ENCODE data around the gene KRTAP4-8.
"Not testable (repeated sequence)": the region's sequence is repeated elsewhere in the genome, so short reads cannot be mapped to it uniquely, and the experiment has no call there.

Gene KRTAP4-8

DNA sequence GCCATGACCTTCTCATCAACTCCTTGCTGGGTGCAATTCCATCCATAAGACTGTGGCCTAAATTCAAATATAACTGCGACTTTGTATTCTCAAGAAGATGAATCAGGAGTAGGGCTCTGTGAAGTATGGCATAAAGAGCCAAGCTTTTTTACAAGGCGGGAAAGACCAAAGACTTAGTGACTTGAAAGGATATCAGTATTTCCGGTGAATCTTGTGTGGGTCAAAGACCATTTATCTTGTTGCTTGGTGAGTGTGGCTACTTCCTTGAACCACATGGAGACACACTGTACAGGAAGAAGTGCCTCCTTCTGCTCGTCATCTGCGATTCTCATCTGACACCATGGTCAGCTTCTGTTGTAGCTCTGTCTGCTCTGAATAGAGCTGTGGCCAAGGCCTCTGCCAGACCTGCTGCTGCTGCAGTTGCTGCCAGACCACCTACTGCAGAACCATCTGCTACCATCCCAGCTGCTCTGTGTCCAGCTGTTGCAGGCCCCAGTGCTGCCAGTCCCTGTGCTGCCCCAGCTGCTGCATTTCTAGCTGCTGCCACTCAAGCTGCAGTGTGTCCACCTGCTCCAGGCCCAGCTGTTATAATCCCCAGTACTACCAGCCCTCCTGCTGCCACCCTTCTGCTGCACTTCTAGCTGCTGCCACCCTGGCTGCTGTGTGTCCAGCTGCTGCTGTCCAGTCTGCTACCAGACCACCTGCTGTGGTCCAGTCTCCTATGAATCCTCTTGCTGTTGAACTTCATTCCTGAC lies 26.2 kb downstream of the KRTAP4-8 start:
- Mint-ChIP-seq H3K4me1 (no peaks in the 10 kb centered on the region), H3K36me3 (ENCODE audit: low read depth) (no peaks in the 10 kb centered on the region), H3K27ac (no peak overlapping the region), H3K9me3 (no peaks in the 10 kb centered on the region), H3K4me3 (no peak overlapping the region), H3K27me3 (ENCODE audit: low read depth, poor library complexity) (peaks cover 6% of the 10 kb centered on the region)
- DNase-seq: no peak
- TF ChIP-seq CTCF (IDR thresholded peaks at IDR 0.05): no peak

DNA sequence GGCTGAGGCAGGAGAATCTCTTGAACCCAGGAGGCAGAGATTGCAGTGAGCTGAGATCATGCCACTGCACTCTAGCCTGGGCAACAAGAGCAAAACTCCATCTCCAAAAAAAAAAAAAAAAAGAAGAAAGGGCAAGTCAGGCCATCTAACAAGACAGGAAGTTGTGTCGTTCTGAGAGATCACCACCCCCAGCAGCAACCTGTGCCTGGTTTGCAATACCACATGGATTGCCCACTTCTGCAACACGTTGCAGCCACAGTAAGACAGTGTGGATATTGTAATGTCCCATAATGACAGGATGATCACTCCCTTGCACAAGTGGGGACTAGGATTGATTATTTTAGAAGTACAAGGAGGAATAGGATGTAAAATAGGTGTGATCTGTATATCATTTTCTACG lies 28.9 kb downstream of the KRTAP4-8 start:
- no peak for DNase-seq
- no peaks in the 10 kb centered on the region for H3K4me1 Mint-ChIP-seq
- no peak for TF ChIP-seq CTCF (IDR thresholded peaks at IDR 0.05)
- no peak overlapping the region for H3K27ac Mint-ChIP-seq
- peaks cover 3% of the 10 kb centered on the region for H3K27me3 Mint-ChIP-seq (ENCODE audit: low read depth, poor library complexity)
- no peaks in the 10 kb centered on the region for H3K36me3 Mint-ChIP-seq (ENCODE audit: low read depth)
- no peak overlapping the region for H3K4me3 Mint-ChIP-seq
- no peaks in the 10 kb centered on the region for H3K9me3 Mint-ChIP-seq

- Mint-ChIP-seq H3K27ac (no peak overlapping the region), H3K4me3 (no peak overlapping the region), H3K9me3 (no peaks in the 10 kb centered on the region), H3K4me1 (no peaks in the 10 kb centered on the region), H3K36me3 (ENCODE audit: low read depth) (no peaks in the 10 kb centered on the region), H3K27me3 (ENCODE audit: low read depth, poor library complexity) (peaks cover 4% of the 10 kb centered on the region)
- no peak for TF ChIP-seq CTCF (IDR thresholded peaks at IDR 0.05)
- DNase-seq: no peak
These were observed 30.7 kb downstream of the KRTAP4-8 start for GRCh38 chr17:41067281-41067680.

DNA sequence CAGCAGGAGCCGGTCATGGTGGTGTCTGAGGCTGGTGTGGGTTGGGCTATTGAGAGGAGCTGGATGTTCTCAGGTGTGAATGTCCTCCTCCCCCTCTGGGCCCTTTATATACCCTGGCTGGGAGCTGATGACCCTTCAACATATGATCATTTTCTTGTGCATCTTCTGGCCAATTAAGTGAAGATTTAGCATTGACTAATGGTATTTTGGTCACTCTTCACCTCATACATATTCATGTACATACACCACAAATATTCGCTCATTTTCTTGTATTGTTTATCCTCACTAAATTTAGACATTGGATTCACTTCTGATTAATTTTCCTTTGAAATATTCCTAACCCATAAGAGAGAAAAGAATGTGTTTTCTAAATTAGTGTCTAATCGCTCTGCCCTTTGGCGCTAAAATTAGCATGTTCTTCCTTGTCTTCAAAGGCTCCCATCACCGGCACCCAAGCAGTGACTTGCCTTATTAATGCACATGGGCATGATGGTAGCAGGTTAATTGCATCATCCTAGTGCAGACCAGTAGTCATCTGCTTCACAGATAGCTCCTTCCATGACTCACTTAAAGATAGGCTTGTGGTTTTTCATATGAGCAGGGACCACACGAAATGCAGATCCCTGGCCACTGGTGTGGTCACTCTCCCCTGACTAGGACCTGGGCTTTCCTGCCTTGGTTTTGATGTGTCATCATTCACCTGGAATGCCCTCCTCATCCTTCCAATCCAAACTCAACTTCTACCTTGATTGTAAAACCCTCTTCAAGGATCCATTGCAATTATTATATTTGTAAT lies 31.9 kb downstream of the KRTAP4-8 start, which contains the start of gene KRTAP2-4:
TSS of gene KRTAP2-4 (minus strand) at position 51 of the 796 bp plus-strand sequence. CDS start at position 17, 34 bp downstream.
- H3K4me1 Mint-ChIP-seq: no peaks in the 10 kb centered on the region
- peaks cover 4% of the 10 kb centered on the region for H3K27me3 Mint-ChIP-seq (ENCODE audit: low read depth, poor library complexity)
- DNase-seq: no peak
- H3K4me3 Mint-ChIP-seq: no peak within 1 kb of the TSS
- H3K9me3 Mint-ChIP-seq: no peaks in the 10 kb centered on the region
- no peaks in the 10 kb centered on the region for H3K36me3 Mint-ChIP-seq (ENCODE audit: low read depth)
- TF ChIP-seq CTCF (IDR thresholded peaks at IDR 0.05): no peak
- H3K27ac Mint-ChIP-seq: no peak within 1 kb of the TSS

- DNase-seq; H3K9me3 Mint-ChIP-seq; H3K4me1 Mint-ChIP-seq; H3K36me3 Mint-ChIP-seq (ENCODE audit: low read depth); H3K27me3 Mint-ChIP-seq (ENCODE audit: low read depth, poor library complexity); H3K27ac Mint-ChIP-seq; H3K4me3 Mint-ChIP-seq: not testable (repeated sequence)
These were observed 32.8 kb downstream of the KRTAP4-8 start for GRCh38 chr17:41065016-41065689.

GRCh38 chr17:41064301-41064700 lies 33.6 kb downstream of the KRTAP4-8 start:
- Mint-ChIP-seq H3K27me3 (ENCODE audit: low read depth, poor library complexity) (peaks cover 4% of the 10 kb centered on the region), H3K9me3 (no peaks in the 10 kb centered on the region), H3K4me1 (peaks cover 8% of the 10 kb centered on the region), H3K36me3 (ENCODE audit: low read depth) (no peaks in the 10 kb centered on the region), H3K27ac (no peak overlapping the region), H3K4me3 (no peak overlapping the region)
- DNase-seq: no peak
- TF ChIP-seq CTCF (IDR thresholded peaks at IDR 0.05): no peak

Data from nephron progenitor cell (in vitro differentiated cells).